GM18867 (cell line): ENCODE results near the gene TRERF1.
"Not testable (repeated sequence)": the region's sequence is repeated elsewhere in the genome, so short reads cannot be mapped to it uniquely, and the experiment has no call there.

Experiments used
- ATAC-seq: cut with Tn5 transposase; IDR thresholded peaks from one replicate; pipeline ENCODE4 v1.9.1; 2021; ENCODE audit warnings: mild to moderate bottlenecking, moderate library complexity; ENCODE audit not compliant: unreplicated experiment

TRERF1 gene

DNA sequence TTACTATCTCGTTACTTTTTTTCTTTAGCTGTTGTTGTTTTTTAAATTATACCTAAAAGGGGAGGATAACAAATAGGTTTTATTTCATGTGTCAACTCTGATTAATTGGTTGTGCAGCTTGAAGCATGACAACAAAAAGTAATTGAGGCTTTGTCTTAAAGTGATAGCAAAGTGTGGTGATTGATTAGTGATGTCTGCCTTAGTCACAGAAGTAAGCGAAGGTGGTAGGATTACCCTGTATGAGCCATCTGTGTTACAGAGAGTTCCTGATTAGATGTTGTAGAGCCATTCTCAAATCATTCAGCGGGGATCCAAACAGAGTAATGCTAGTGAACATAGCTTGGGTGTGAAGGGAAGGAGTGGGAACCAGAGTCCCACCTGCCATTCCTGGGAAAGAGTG, 219.7 kb downstream of the TRERF1 start:
- no peak for ATAC-seq

DNA sequence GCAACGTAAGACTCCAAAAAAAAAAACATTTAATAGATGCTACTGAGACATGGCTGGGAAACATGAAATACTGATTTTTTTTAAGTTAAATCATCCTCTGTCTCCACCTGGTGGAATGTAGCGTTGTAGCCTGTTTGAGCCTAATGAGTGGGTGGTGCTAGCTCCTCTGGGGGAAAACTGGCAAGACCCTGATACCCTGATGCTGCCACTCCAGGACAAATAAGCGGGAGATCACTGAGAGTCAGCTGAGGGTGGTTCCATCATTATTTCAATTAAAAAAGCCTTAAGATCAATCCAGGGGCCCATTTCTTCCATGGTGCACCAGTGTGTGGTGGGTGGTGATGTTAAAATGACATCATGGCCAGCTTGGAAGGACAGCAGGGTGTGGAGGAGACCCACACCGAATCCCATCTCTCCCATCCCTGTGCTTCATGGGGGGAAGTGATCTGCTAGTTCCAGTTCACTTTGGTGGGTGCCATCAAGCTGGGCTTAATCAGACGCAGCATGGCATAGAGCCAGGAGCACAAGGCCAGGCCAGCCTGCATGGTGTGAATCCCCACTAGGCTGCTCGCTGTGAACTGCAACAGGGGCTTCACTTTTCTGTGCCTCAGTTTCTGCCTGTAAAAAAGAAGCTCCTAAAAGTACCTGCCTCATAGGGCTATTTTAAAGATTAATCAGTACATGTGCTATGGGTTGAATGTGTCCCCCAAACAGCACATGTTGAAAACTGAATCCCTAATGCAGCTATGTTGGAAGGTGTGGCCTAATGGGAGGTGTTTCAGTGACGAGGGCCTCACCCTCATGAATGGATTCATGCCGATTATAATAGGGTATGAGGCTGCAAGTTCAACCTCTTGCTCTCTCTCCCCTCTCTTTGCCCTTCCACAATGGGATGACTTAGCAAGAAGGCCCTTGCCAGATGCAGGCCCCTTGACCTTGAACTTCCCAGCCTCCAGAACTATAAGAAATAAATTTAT, 221.1 kb downstream of the TRERF1 start:
- ATAC-seq, result no peak

DNA sequence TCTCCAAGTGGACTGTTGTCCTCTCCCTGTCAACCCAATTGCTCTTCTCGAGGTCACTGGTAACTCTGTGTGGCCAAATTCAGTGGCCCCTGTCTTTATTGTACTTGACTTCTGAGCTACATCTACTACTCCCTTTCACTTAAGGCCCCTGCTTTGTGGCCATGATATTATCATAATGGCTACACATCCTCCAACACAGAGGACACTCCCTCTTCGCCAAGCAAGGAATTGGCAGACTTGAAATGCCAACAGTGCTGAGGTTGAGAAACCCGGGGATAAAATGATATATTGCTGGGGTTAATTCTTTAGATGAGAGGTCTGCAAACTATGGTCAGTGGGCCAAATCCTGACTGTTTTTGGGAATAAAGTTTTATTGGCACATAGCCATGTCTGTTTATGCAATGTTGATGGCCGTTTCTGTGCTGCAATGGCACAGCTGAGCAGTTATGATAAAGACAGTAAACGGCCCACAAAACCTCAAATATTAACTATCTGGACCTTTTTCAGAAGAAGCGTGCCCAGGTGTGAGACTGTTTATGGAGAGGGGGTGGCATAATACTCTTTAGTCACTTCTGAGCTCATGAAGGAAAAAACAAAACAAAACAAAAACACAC, 222.1 kb downstream of the TRERF1 start:
- no peak for ATAC-seq

DNA sequence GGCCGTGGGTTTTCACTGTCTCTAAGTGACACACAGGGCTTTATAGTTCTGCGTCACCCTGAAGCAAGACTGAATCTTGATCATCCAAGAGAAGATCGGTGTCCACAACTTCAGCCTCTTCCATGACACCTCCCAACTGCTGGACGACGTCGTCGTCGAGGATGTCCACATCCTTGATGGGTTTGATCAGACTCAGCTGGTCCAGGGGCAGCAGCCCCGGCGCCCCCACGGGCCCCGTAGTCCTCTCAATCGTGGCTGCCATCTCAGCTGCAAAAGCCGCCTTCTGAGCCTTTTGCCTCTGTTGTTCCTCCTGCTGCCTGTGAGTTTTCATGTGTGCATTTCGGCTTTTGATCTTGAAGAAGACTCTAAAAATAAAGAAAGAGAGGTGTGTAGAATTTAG, 223.4 kb downstream of the TRERF1 start:
- ATAC-seq, result no peak

DNA sequence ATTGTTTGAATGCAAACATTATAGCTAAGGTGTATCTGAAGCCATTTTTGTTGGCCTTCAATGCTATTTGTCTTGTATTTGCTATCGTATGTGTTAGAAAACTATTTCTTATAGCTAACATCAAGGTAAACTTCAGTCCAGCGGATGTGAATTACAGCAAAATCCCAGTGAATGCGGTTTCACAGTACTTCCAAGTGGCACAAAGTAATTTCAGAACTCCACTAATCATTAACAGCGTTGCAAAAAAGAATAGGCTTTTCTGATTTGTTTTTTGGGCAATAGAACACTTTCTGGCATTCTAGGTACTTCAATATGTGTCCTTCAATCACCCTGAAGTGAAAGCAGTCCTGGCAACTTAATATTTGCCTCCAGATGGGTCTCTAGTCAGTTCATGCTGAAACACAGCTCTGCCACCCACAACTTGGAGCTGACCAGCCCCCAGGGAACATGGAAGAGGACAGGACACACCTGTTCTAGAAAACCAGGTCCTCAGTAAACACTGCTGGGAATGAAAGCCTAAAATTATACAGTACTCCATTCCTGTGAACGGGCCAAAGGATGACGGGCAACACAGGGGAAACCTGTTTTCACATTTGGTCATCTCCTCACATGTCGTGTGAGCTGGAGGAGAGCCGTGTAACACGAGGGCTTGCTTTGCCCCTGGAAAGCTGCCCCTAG, 224.4 kb downstream of the TRERF1 start:
- ATAC-seq, result no peak

DNA sequence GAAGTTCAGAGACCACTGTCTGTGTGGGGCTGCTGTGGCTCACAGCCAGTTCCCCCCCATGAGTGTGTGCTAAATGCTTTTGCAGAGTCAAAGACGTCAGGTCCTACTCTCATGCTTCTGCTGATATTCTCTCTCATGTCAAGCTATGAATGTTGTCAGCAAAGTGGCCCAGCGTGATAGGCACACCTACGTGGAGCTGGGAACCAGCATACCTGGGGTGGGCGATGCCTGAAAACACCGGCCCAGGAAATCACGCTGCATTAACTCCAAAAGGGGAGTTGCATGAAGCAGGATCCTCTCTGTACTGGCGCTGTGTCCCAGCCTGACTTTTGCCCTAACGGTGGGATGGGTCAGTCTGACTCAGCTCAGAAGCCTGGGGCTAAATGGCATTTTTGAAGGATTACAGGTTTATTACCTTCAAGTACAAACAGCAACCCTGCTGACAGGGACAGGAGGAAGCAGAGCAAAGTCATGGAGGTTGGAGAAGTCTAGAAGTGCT, 225.0 kb downstream of the TRERF1 start:
- ATAC-seq, result no peak

DNA sequence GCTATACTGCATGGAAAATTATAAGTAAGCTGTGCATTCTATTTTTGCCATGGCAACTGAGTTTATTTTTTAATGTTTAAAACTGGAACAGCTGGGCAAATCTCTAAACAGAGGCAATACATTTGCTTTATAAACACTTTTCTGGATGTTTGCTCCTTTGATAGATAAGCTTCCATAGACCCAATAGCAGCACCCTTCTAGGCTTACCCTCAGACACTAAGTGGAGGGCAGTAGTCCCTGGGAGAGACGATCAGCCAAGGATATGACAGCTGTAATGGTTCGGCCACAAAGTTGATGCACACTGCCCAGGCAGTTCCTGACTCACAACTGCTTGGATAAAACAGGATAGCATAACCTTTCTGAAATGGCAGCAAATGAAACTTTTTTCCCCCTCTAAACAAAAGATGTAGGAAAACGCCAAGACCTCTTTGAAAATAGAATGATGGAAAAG, 225.5 kb downstream of the TRERF1 start:
- no peak for ATAC-seq

DNA sequence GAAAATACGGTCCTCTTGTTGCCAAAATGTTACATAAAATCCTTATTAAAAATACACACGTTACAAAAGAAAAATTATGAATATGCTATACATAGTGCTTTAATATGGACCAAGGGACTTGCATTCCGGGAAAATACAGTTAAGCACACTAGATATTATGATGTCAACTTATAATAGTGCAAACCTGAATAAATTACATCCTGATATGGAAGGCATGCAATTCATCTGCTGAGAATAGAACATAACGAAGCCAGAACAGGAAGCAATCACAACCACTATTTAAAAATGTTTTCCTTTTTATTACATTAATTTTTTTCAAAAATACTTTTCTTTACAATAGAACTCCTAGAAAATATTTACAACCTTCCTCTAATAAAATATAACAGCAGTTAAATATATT, 226.3 kb downstream of the TRERF1 start:
- no peak for ATAC-seq

DNA sequence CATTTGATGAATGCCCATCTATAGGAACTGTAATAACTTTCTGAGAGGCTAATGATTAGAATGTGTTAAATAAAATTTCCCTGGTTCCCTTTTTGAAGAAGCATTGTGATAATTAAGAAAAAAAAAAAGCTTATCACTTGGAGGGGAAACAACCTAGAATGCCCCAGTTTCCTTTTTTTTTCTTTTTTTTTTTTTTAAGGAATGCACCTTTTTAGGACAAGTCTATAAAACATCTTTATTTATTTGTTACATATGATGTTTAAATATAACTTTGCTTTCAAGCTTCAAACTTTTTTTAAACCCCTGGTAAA, 226.7 kb downstream of the TRERF1 start:
- no peak for ATAC-seq

DNA sequence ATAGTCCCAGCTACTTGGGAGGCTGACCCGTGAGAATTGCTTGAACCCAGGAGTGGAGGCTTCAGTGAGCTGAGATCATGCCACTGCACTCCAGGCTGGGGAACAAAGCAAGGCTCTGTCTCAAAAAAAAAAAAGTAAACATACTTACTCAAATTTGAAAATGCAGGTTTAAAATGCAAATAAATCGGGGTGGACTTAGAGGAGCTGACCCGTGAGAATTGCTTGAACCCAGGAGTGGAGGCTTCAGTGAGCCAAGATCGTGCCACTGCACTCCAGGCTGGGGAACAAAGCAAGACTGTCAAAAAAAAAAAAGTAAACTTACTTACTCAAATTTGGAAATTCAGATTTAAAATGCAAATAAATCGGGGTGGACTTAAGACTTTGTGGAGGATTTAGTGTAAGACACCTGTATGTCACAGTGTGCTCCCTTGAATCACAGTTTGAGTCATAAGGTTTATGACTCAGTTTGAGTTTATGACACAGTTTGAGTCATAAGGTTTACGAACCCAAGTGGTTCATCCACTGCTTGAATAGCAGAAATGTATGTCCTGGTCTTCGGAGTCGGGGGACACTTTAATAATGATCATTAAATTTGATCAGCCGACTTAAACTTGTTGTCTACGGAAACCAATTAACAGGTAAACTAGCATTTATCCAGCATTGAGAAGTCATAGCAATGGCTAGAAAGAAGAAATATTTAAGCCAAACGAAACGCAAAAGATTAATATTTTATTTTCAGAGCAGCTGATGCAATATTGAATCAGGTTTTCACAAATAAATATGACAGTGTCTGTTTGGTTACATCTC, 227.3 kb downstream of the TRERF1 start:
- ATAC-seq, result peak; percentile 91

DNA sequence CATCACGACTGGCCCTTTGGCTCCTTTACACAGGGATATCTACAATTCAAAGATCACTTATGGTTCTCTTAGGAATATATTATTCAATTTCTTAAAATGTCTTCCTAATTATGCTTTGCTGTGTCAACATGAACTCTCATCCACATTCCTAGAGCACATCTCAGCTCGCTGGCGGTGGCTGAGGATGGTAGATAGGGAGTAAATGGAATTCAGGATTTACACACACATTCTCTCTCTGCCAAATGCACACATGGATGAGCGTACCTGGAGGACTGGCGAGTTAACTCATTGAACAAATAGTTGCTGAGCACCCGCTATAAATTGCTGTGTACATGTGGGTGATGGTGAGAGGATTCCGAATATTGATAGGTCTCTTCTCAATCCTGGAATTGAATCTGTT, 229.3 kb downstream of the TRERF1 start:
- no peak for ATAC-seq

DNA sequence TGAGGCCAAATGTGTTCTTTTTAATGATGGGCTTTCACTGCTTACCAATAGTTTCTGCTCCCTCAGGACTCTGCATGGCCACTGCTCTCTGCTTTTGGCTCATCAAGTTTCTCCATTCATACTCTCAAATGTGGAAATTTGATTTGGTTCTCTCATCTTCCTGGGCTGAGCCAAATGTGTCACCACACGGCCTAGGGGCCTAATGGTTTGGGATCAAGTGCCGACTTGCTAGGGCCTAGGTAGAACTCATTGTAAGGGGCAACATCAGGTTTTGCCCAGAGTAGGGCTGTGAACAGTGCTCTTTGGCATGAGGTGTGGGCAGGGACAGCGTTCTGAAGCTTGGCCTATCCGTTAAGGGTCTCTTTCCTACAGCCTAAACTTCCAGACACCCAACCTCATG, 230.2 kb downstream of the TRERF1 start:
- ATAC-seq, result no peak

DNA sequence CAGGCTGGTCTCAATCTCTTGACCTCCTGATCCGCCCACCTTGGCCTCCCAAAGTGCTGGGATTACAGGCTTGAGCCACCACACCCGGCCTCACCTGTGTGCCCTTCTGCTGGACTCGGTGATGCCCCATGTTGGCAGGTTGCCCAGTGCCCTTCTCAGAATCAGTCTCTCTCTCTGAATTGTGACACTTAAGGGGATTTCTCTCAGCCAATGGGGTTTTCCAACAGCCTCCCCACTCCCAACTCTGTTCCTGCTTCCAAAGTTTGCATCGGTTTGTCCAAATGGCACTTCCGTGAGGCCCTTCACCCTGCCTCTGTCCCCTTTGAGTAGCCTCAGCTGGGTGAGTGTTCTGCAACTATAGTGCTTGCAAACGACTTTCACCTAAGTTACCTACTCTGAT, 230.9 kb downstream of the TRERF1 start:
- ATAC-seq, result no peak

DNA sequence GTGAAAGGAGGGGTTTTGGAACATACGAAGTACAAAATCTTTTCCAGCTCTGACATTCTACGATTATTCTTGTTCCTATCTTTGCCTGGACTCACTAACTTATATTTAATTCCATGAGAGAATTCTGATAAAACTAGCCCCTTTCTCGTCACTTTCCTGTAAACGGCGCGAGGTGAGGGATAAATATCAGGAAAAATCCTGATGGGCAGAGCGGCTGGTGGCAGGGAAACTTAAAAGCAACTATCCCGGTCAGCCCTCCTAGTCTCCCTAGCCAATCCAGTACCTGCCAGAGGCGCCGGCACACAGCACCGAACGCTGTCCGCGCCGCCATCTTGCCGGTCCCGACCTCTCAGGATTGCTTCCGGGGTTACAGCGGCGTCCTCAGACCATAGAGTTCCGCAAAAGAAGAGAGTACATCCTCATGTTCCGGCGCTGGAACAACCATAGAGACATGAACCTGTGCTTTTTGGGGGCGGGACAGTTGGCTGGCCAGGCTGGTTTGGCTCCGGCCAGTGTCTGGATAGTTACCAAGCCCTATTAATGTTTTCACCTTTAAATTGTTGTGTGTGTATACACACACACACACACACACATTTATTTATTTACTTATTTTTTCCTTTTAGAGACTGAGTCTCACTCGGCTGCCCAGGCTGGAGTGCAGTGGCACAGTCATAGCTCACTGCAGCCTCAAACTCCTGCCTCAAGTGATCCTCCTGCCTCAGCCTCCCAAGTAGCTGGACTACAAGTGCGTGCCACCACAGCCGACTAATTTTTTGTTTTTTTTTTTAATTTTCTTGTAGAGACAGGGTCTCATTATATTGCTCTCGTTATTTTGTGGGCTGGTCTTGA, 234.0 kb downstream of the TRERF1 start, which contains the start of gene MRPS10:
TSS of gene MRPS10 (minus strand) at position 343 of the 849 bp plus-strand sequence. CDS start at position 331, 12 bp downstream.
- ATAC-seq, result peak; percentile 95

DNA sequence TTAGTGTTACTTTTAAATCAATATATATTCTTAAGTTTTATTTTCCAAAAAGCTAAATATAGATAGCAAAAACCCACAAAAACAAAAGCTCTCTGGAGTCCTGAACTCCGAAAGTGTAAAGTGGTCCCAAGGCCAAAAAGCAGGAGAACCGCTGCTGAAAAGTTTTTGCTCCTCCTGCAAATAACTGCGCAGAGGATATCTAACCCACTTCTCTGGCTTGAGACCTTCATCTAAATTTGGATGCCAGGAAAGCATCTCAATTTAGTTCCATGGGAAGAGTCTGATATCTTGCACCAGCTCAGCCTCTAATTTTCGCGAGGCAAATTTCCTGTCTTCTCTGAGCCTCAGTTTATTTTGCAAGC, 234.6 kb downstream of the TRERF1 start:
- ATAC-seq, result no peak

DNA sequence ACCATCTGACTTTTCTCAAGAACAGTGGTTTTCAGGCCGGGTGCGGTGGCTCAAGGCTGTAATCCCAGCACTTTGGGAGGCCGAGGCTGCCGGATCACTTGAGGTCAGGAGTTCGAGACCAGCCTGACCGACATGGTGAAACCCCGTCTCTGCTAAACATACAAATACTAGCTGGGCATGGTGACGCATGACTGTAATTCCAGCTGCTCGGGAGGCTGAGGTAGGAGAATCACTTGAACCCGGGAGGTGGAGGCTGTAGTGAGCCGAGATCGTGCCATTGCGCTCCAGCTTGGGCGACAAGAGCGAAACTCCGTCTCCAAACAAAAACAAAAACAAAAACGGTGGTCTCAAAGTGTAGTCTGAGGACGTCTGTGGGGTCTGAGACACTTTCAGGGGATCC, 235.2 kb downstream of the TRERF1 start:
- not testable (repeated sequence) for ATAC-seq

DNA sequence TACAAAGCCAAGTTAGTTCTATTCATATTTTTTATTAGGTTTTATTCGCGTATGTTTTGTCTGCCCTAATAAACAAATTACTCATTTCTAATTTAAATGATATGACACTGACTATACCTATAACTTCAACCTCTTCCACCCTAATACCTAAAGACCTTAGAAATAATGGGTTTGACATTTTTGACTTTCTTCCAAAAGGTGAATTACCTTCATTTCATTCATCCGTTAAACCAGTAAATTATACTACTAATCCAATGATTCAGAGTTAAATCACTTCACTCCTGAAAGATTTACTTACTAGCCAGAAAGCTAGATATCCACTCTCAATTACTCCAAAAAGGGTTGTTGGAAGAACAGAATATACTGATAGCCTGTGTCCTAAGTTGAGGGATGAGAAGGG, 239.3 kb downstream of the TRERF1 start:
- no peak for ATAC-seq

DNA sequence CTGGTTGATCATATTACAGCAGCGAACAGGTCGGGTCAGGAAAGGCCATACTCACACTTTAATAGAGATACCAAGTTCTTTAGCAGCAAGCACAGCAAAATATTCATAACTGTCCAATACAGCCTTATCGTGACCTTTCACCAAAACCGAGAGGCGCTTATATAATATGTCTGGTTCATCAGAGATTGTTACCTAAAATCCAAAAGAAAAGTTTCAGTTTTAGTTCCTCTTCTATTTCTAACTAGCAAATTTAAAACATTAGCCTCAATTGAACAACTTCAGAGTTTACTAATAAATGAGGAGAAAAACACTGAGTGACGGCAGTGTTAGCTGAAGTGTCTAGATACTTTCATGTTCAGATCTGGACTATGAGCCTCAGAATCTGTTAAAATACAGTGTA, 240.0 kb downstream of the TRERF1 start:
- no peak for ATAC-seq

DNA sequence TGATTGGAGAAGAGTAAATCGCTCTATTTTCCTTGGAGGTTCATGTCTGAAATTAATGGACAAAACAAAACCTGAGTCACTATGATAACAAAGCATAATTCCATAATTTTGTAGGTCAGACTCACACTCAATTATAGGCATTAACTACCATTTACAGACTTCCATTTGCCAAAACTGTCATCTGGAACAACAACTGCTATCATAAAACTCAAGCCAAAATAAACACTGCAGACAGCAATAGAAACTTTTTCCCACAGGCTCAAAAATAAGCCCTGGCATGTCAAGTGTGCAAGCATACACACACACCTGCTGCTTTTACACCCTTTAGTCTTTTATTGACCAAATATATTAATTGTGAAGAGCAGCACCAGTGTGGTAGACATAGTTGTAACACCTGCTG, 241.2 kb downstream of the TRERF1 start:
- ATAC-seq, result no peak

DNA sequence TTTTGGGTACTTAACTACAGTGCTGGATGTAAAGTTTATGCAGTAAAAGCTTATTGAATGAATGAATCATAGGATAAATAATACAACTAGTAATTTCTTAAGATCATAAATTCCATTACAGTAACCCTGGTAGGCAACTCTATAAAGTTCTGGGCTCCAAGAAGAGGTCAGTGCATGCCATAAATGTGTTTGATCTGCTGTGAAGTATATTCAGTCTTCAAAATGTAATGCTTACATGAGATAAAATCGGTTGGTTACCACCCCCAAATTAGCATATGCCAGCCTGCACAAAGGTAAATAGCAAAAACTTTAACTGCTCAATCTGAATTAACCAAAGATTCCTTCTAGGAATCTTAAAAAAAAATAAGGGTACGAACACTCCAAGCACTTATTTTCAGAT, 244.2 kb downstream of the TRERF1 start:
- not testable (repeated sequence) for ATAC-seq
